ENCODE data around the gene GZMM. TPM values are rescaled to one million over a fixed set of nuclear protein-coding genes. Genes with fewer than 3 reads are reported as not detected.

GZMM gene
- total RNA-seq, 1 experiment from 2014 or later, result 0.66 TPM

- Histone ChIP-seq H3K79me2 (ENCODE audit: insufficient read depth, low read length) (no peaks in the 10 kb centered on the region), H2BK5ac (ENCODE audit: insufficient read length, low read length) (no peak overlapping the region), H4K20me1 (ENCODE audit: control insufficient read depth, insufficient read depth, insufficient read length) (no peaks in the 10 kb centered on the region), H2AFZ (ENCODE audit: low read length) (no peak overlapping the region), H2BK15ac (ENCODE audit: low read depth, low read length) (no peak overlapping the region), H3K4me2 (ENCODE audit: insufficient read depth, insufficient read length, low read length) (no peak overlapping the region), H3K4me1 (ENCODE audit: insufficient read depth, low read length) (no peaks in the 10 kb centered on the region; the same call in 1 of the 2 replicates), H3K4ac (ENCODE audit: low read depth, low read length) (no peak overlapping the region), H4K8ac (replicated peaks; ENCODE audit: insufficient read length, low read depth, low read length) (no peak overlapping the region), H3T11ph (ENCODE audit: low read length) (no peak overlapping the region), H4K5ac (ENCODE audit: insufficient read length, low read depth, low read length) (no peak overlapping the region), H3K9ac (ENCODE audit: extremely low read depth, insufficient read length, low read length) (no peak overlapping the region), H3K56ac (ENCODE audit: insufficient read length, low read depth, low read length) (no peak overlapping the region), H2BK20ac (ENCODE audit: low read depth, low read length, poor library complexity, severe bottlenecking) (no peak overlapping the region), H3K14ac (ENCODE audit: insufficient read depth, low read length) (no peak overlapping the region), H2AK5ac (ENCODE audit: insufficient read length, low read length) (no peak overlapping the region), H3K9me3 (ENCODE audit: control insufficient read depth, low read depth, low read length) (no peaks in the 10 kb centered on the region), H3K18ac (ENCODE audit: insufficient read length, low read depth, low read length) (no peak overlapping the region), H3K27ac (ENCODE audit: insufficient read length, low read depth, low read length) (no peak overlapping the region), H3K79me1 (ENCODE audit: insufficient read depth, low read depth, low read length, poor library complexity, severe bottlenecking) (no peaks in the 10 kb centered on the region), H3K23me2 (ENCODE audit: insufficient read length, low read depth, low read length, poor library complexity, severe bottlenecking) (no peaks in the 10 kb centered on the region), H3K23ac (ENCODE audit: insufficient read length, low read depth, low read length) (no peak overlapping the region), H4K91ac (ENCODE audit: insufficient read length, low read depth, low read length) (no peak overlapping the region), H3K27me3 (ENCODE audit: insufficient read depth, low read length) (no peaks in the 10 kb centered on the region), H2BK12ac (ENCODE audit: insufficient read length, low read depth, low read length) (no peak overlapping the region), H2BK120ac (ENCODE audit: low read depth, low read length, poor library complexity, severe bottlenecking) (no peak overlapping the region)
- peaks cover 16 to 21% of the 10 kb centered on the region in 2 experiments; a peak in 4 of 5 replicates for H3K9me3 Mint-ChIP-seq
- no peak overlapping the region for H3K27ac Mint-ChIP-seq
- peaks cover 9 to 12% (median 9%) of the 10 kb centered on the region in 3 experiments; a peak in 6 of 7 replicates for H3K36me3 Mint-ChIP-seq (ENCODE audit: insufficient read depth in 1 of 3, low read depth in 3 of 3)
- H3K27me3 Mint-ChIP-seq (ENCODE audit: low read depth), result peaks cover 19% of the 10 kb centered on the region
- no CpG with 5 or more reads among the region's 21 CpGs for WGBS (ENCODE audit: extremely low coverage, insufficient read length, low lambda C conversion rate)
- TF ChIP-seq CTCF (conservative IDR thresholded peaks at IDR 0.05), result no peak
- no peak overlapping the region for H3K4me3 Mint-ChIP-seq
- DNase-seq, result no peak
- H3K4me1 Mint-ChIP-seq, result peaks cover 15 to 16% of the 10 kb centered on the region in 2 experiments
Observed at GRCh38 chr19:558770-559439, 15.1 kb downstream of the GZMM start.
